ENCODE data around the gene FRMPD1. TPM values are rescaled to one million over a fixed set of nuclear protein-coding genes. Genes with fewer than 3 reads are reported as not detected.
A peak's percentile ranks its signal among the peaks of the same experiment; 100 is the strongest.

Gene FRMPD1
- total and polyA plus RNA-seq, 12 donors = 0.07 to 0.78 (median 0.18) TPM; not detected in 4

- WGBS, 4 donors = 0 to 1% (median 1%) methylated on average over 6 of the region's 6 CpGs
- TF ChIP-seq POLR2A (IDR thresholded peaks at IDR 0.05) = no peak
- TF ChIP-seq, protein P1, sequence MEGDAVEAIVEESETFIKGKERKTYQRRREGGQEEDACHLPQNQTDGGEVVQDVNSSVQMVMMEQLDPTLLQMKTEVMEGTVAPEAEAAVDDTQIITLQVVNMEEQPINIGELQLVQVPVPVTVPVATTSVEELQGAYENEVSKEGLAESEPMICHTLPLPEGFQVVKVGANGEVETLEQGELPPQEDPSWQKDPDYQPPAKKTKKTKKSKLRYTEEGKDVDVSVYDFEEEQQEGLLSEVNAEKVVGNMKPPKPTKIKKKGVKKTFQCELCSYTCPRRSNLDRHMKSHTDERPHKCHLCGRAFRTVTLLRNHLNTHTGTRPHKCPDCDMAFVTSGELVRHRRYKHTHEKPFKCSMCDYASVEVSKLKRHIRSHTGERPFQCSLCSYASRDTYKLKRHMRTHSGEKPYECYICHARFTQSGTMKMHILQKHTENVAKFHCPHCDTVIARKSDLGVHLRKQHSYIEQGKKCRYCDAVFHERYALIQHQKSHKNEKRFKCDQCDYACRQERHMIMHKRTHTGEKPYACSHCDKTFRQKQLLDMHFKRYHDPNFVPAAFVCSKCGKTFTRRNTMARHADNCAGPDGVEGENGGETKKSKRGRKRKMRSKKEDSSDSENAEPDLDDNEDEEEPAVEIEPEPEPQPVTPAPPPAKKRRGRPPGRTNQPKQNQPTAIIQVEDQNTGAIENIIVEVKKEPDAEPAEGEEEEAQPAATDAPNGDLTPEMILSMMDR (IDR thresholded peaks at IDR 0.05) = no peak
- Histone ChIP-seq H3K27me3 (no peaks in the 10 kb centered on the region), H3K9me3 (replicated peaks in 1 of 3) (no peaks in the 10 kb centered on the region), H3K36me3 (replicated peaks in 1 of 2) (peaks cover 0 to 43% of the 10 kb centered on the region in 2 donors), H3K27ac (peak overlapping the region; percentile 36 to 94 (median 83)), H3K4me3 (peak overlapping the region; percentile 71 to 92 (median 82)), H3K4me1 (replicated peaks in 1 of 2) (peaks cover 11 to 34% of the 10 kb centered on the region in 2 donors)
- peak in 1 of 7 donors; percentile 19 for DNase-seq
- intact Hi-C loops (cut with DNase I) = loop anchor here in 1 of 2 donors (10.0 kb wide), 1 partner anchor 61 kb away; no protein-coding TSS in a partner anchor
Measured at GRCh38 chr9:37784291-37784615, 133.5 kb downstream of the FRMPD1 start.

GRCh38 chr9:37784616-37785483 lies 134.1 kb downstream of the FRMPD1 start, which contains the start of gene EXOSC3:
EXOSC3 (minus strand) TSS chr9:37785064; CDS start chr9:37785044, 20 bp downstream.
- peak within 1 kb of the TSS; percentile 54 to 94 (median 83) for H3K27ac ChIP-seq
- DNase-seq = peak; percentile 87 to 95 (median 93)
- H3K36me3 ChIP-seq (replicated peaks in 1 of 2) = peaks cover 0 to 37% of the 10 kb centered on the region in 2 donors
- H3K4me1 ChIP-seq (replicated peaks in 1 of 2) = peaks cover 11 to 34% of the 10 kb centered on the region in 2 donors
- H3K4me3 ChIP-seq = peak within 1 kb of the TSS; percentile 71 to 92 (median 82)
- intact Hi-C loops (cut with DNase I) = loop anchor here in 1 of 2 donors (10.0 kb wide), 1 partner anchor 60 kb away; no protein-coding TSS in a partner anchor
- WGBS, 4 donors = 0 to 7% (median 1%) methylated on average over 5 to 73 of the region's 73 CpGs
- no peaks in the 10 kb centered on the region for H3K9me3 ChIP-seq (replicated peaks in 1 of 3)
- peak; percentile 48 to 79 for TF ChIP-seq POLR2A (IDR thresholded peaks at IDR 0.05)
- TF ChIP-seq, protein P1 (IDR thresholded peaks at IDR 0.05) = peak in 3 of 6 experiments; percentile 26 to 39 (median 27)
- no peaks in the 10 kb centered on the region for H3K27me3 ChIP-seq

DNA sequence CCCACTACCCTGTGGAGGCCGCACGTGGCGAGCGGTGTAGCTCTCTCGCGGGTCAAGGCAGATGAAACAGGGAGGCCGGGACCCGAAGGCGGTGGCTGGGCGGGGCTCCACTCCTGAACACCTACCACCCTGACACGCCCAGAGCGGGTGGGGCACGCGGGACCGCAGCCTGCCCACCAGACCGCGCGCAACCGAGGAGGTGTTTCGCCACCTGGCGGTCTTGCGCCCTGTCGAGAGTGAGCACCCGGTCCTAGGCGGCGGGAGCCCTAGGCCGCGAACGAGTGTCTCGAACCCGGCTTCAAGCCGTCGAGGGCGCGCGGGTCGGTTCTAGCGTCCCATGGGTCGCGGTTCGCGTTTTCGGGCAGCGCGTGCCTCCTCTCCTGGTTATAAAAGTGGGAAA lies 136.3 kb downstream of the FRMPD1 start:
- no peak overlapping the region for H3K4me3 ChIP-seq
- no peak overlapping the region for H3K27ac ChIP-seq
- H3K9me3 ChIP-seq (replicated peaks in 1 of 3) = no peaks in the 10 kb centered on the region
- peaks cover 0 to 16% of the 10 kb centered on the region in 2 donors for H3K36me3 ChIP-seq (replicated peaks in 1 of 2)
- peak in 1 of 7 donors; percentile 25 for DNase-seq
- peaks cover 19 to 39% of the 10 kb centered on the region in 2 donors for H3K4me1 ChIP-seq (replicated peaks in 1 of 2)
- intact Hi-C loops (cut with DNase I) = loop anchor here in 1 of 2 donors (10.0 kb wide), 1 partner anchor 58 kb away; no protein-coding TSS in a partner anchor
- 55 to 83% (median 59%) methylated on average over 4 to 45 of the region's 45 CpGs for WGBS, 4 donors
- TF ChIP-seq POLR2A (IDR thresholded peaks at IDR 0.05) = no peak
- TF ChIP-seq, protein P1 (IDR thresholded peaks at IDR 0.05) = no peak
- no peaks in the 10 kb centered on the region for H3K27me3 ChIP-seq

GRCh38 chr9:37788332-37788731 lies 137.6 kb downstream of the FRMPD1 start:
- Histone ChIP-seq H3K27me3 (no peaks in the 10 kb centered on the region), H3K27ac (peak overlapping the region in 1 of 5 donors; percentile 3), H3K36me3 (replicated peaks in 1 of 2) (peaks cover 0 to 3% of the 10 kb centered on the region in 2 donors), H3K9me3 (replicated peaks in 1 of 3) (no peaks in the 10 kb centered on the region), H3K4me1 (replicated peaks in 1 of 2) (peaks cover 14 to 26% of the 10 kb centered on the region in 2 donors), H3K4me3 (no peak overlapping the region)
- intact Hi-C loops (cut with DNase I) = loop anchor here in 1 of 2 donors (10.0 kb wide), 1 partner anchor 56 kb away; no protein-coding TSS in a partner anchor
- TF ChIP-seq, protein P1 (IDR thresholded peaks at IDR 0.05) = no peak
- TF ChIP-seq POLR2A (IDR thresholded peaks at IDR 0.05) = no peak
- 78 to 84% (median 82%) methylated on average over 6 of the region's 6 CpGs for WGBS, 4 donors
- no peak for DNase-seq

All from adrenal gland (tissue), 12 donors.